ENCODE results near the gene COL17A1. TPM values are rescaled to one million over a fixed set of nuclear protein-coding genes. Genes with fewer than 3 reads are reported as not detected.
A peak's percentile ranks its signal among the peaks of the same experiment; 100 is the strongest.

The COL17A1 gene
- total and polyA plus RNA-seq, 2 experiments from 2014 or later: 1.1 to 1.3 TPM

- TF ChIP-seq REST (IDR thresholded peaks at IDR 0.05; ENCODE audit: unreplicated experiment) (no peak), STAT1 (IDR thresholded peaks at IDR 0.05; ENCODE audit: unreplicated experiment) (no peak), POLR2AphosphoS5 (IDR thresholded peaks at IDR 0.05; ENCODE audit: low read depth) (no peak)
Measured at GRCh38 chr10:104033966-104034365, 51.7 kb downstream of the COL17A1 start (continued).

DNA sequence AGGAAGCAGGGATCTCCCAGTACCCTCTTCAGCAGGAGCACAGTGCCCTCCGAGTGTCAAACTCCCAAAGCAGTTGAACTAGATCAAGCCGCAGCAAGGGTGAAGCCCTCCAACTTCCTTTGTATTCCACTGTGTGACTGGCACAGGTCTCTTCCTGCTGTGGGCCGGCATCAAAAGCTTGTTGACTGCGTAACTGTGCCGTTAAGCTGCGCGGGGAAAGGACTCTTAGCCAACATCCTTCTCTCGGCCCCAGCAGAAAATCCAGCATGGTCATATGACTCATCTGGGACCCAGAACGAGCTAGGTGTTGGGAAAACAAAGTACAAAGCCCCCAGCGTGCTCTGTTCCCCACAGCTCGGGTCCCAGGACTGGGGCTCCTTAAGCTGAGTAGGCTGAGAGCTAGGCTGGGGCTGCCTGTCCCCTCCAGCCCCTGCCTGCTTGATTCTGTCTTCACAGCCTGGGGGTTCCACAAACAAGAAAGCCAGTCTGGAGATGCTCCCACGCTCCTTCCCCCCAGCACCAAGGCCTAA lies 52.2 kb downstream of the COL17A1 start:
- peak overlapping the region; percentile 42; the same call in 1 of the 2 replicates for H3K27ac Mint-ChIP-seq
- DNase-seq (ENCODE audit: low spot score): no peak
- Histone ChIP-seq H3K79me2 (replicated peaks; ENCODE audit: insufficient read depth) (no peaks in the 10 kb centered on the region), H3K27ac (ENCODE audit: low read depth) (no peak overlapping the region), H3K27me3 (ENCODE audit: insufficient read depth) (no peaks in the 10 kb centered on the region), H3K4me2 (no peak overlapping the region), H3F3A (replicated peaks; ENCODE audit: low read depth) (no peaks in the 10 kb centered on the region), H3K4me3 (no peak overlapping the region), H2AFZ (no peak overlapping the region), H4K20me1 (replicated peaks; ENCODE audit: insufficient read depth) (no peaks in the 10 kb centered on the region), H3K9me2 (ENCODE audit: insufficient read depth) (no peaks in the 10 kb centered on the region), H3K36me3 (ENCODE audit: insufficient read depth) (no peaks in the 10 kb centered on the region), H3K4me1 (ENCODE audit: insufficient read depth) (peaks cover 15% of the 10 kb centered on the region)
- peaks cover 26% of the 10 kb centered on the region for H3K4me1 Mint-ChIP-seq
- H3K27me3 Mint-ChIP-seq (ENCODE audit: insufficient read depth, low read depth, poor library complexity): peaks cover 9% of the 10 kb centered on the region
- ATAC-seq: peak; percentile 15; the same call in 2 of the 3 replicates
- no peaks in the 10 kb centered on the region; the same call in 2 of the 3 replicates for H3K9me3 Mint-ChIP-seq
- H3K36me3 Mint-ChIP-seq (ENCODE audit: low read depth): no peaks in the 10 kb centered on the region
- H3K4me3 Mint-ChIP-seq: no peak overlapping the region
- TF ChIP-seq CTCF (conservative IDR thresholded peaks at IDR 0.05; ENCODE audit: low read depth in 2 of 2) (no peak), CREB1 (CRISPR knock-in tag; IDR thresholded peaks at IDR 0.05; ENCODE audit: low read depth) (no peak), NANOG (IDR thresholded peaks at IDR 0.05; ENCODE audit: borderline replicate concordance) (no peak), ZNF114 (CRISPR knock-in tag; IDR thresholded peaks at IDR 0.05) (no peak), STAT1 (IDR thresholded peaks at IDR 0.05; ENCODE audit: unreplicated experiment) (no peak), ZNF462 (CRISPR knock-in tag; IDR thresholded peaks at IDR 0.05) (no peak), POLR2AphosphoS5 (IDR thresholded peaks at IDR 0.05; ENCODE audit: low read depth) (no peak), ZNF331 (CRISPR knock-in tag; IDR thresholded peaks at IDR 0.05; ENCODE audit: low read depth) (no peak), EZH2phosphoT487 (IDR thresholded peaks at IDR 0.05; ENCODE audit: unreplicated experiment) (no peak), JUNB (IDR thresholded peaks at IDR 0.05; ENCODE audit: unreplicated experiment) (no peak), EZH2 (IDR thresholded peaks at IDR 0.05; ENCODE audit: low read depth, unreplicated experiment) (no peak)
- TF ChIP-seq, protein P1, sequence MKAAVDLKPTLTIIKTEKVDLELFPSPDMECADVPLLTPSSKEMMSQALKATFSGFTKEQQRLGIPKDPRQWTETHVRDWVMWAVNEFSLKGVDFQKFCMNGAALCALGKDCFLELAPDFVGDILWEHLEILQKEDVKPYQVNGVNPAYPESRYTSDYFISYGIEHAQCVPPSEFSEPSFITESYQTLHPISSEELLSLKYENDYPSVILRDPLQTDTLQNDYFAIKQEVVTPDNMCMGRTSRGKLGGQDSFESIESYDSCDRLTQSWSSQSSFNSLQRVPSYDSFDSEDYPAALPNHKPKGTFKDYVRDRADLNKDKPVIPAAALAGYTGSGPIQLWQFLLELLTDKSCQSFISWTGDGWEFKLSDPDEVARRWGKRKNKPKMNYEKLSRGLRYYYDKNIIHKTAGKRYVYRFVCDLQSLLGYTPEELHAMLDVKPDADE (IDR thresholded peaks at IDR 0.05): no peak
